GM18909 (cell line): ENCODE measurements around the gene PKN1.
"Not testable (repeated sequence)": the region's sequence is repeated elsewhere in the genome, so short reads cannot be mapped to it uniquely, and the experiment has no call there.

Source experiments
- ATAC-seq: cut with Tn5 transposase; IDR thresholded peaks from one replicate; pipeline ENCODE4 v1.9.1; 2021; ENCODE audit warnings: mild to moderate bottlenecking; ENCODE audit not compliant: unreplicated experiment, poor library complexity

The PKN1 gene

GRCh38 chr19:14432791-14433553, at the start of gene PKN1:
Gene PKN1, plus strand, starts transcription at chr19:14433306. Its CDS starts 216 bp downstream, at chr19:14433522.
- peak; percentile 57 for ATAC-seq

- peak; percentile 32 for ATAC-seq
Observed at GRCh38 chr19:14383661-14384555, 49.2 kb upstream of the PKN1 start.

- no peak for ATAC-seq
Observed at GRCh38 chr19:14385492-14385891, 47.6 kb upstream of the PKN1 start.

- ATAC-seq: no peak
Observed at GRCh38 chr19:14390548-14390947, 42.6 kb upstream of the PKN1 start.

- no peak for ATAC-seq
Observed at GRCh38 chr19:14391156-14391821, 41.8 kb upstream of the PKN1 start.

- ATAC-seq: no peak
Observed at GRCh38 chr19:14393329-14393728, 39.8 kb upstream of the PKN1 start.

- ATAC-seq: no peak
Observed at GRCh38 chr19:14394167-14394566, 38.9 kb upstream of the PKN1 start.

- no peak for ATAC-seq
Observed at GRCh38 chr19:14395262-14395661, 37.8 kb upstream of the PKN1 start.

GRCh38 chr19:14395710-14396336, 37.3 kb upstream of the PKN1 start:
- no peak for ATAC-seq

GRCh38 chr19:14396730-14397129, 36.4 kb upstream of the PKN1 start:
- not testable (repeated sequence) for ATAC-seq

GRCh38 chr19:14397168-14397567, 35.9 kb upstream of the PKN1 start:
- not testable (repeated sequence) for ATAC-seq

GRCh38 chr19:14400951-14401431, 32.1 kb upstream of the PKN1 start:
- ATAC-seq: no peak

- ATAC-seq: no peak
Observed at GRCh38 chr19:14401468-14402195, 31.5 kb upstream of the PKN1 start.

- no peak for ATAC-seq
Observed at GRCh38 chr19:14402332-14403144, 30.6 kb upstream of the PKN1 start.

GRCh38 chr19:14403145-14403930, 29.8 kb upstream of the PKN1 start:
- ATAC-seq: not testable (repeated sequence)

- ATAC-seq: no peak
Observed at GRCh38 chr19:14404312-14404711, 28.8 kb upstream of the PKN1 start.

GRCh38 chr19:14405380-14405757, 27.7 kb upstream of the PKN1 start:
- ATAC-seq: no peak
